ENCODE measurements around the gene PLET1. TPM values are rescaled to one million over a fixed set of nuclear protein-coding genes. Genes with fewer than 3 reads are reported as not detected.

The PLET1 gene
- total RNA-seq, 1 experiment from 2014 or later = not detected

GRCh38 chr11:112285841-112286311 is 25.2 kb upstream of the PLET1 start:
- no peak overlapping the region for H3K27ac ChIP-seq (ENCODE audit: insufficient read length, low read depth, low read length)
- no peak overlapping the region for H3K14ac ChIP-seq (ENCODE audit: insufficient read depth, low read length)
- H3K79me1 ChIP-seq (ENCODE audit: insufficient read depth, low read depth, low read length, poor library complexity, severe bottlenecking) = no peaks in the 10 kb centered on the region
- no peak overlapping the region for H2BK20ac ChIP-seq (ENCODE audit: low read depth, low read length, poor library complexity, severe bottlenecking)
- no peak overlapping the region for H2BK5ac ChIP-seq (ENCODE audit: insufficient read length, low read length)
- Mint-ChIP-seq H3K4me1 (peaks cover 13 to 16% of the 10 kb centered on the region in 2 experiments), H3K4me3 (no peak overlapping the region), H3K9me3 (no peaks in the 10 kb centered on the region), H3K27me3 (ENCODE audit: low read depth) (peaks cover 20% of the 10 kb centered on the region), H3K27ac (peak overlapping the region in 1 of 3 experiments; percentile 69; a peak in 1 of 7 replicates), H3K36me3 (ENCODE audit: insufficient read depth in 1 of 3, low read depth in 3 of 3) (no peaks in the 10 kb centered on the region)
- no peaks in the 10 kb centered on the region for H4K20me1 ChIP-seq (ENCODE audit: control insufficient read depth, insufficient read depth, insufficient read length)
- WGBS (ENCODE audit: extremely low coverage, insufficient read length, low lambda C conversion rate) = no CpG with 5 or more reads among the region's 6 CpGs
- no peaks in the 10 kb centered on the region for H3K79me2 ChIP-seq (ENCODE audit: insufficient read depth, low read length)
- no peak overlapping the region for H3K18ac ChIP-seq (ENCODE audit: insufficient read length, low read depth, low read length)
- H2BK120ac ChIP-seq (ENCODE audit: low read depth, low read length, poor library complexity, severe bottlenecking) = no peak overlapping the region
- no peak overlapping the region for H3K4me2 ChIP-seq (ENCODE audit: insufficient read depth, insufficient read length, low read length)
- H2AK5ac ChIP-seq (ENCODE audit: insufficient read length, low read length) = no peak overlapping the region
- no peak overlapping the region for H3K4ac ChIP-seq (ENCODE audit: low read depth, low read length)
- H3K9me3 ChIP-seq (ENCODE audit: control insufficient read depth, low read depth, low read length) = no peaks in the 10 kb centered on the region
- H4K91ac ChIP-seq (ENCODE audit: insufficient read length, low read depth, low read length) = no peak overlapping the region
- no peak overlapping the region for H3K56ac ChIP-seq (ENCODE audit: insufficient read length, low read depth, low read length)
- H3K23ac ChIP-seq (ENCODE audit: insufficient read length, low read depth, low read length) = no peak overlapping the region
- TF ChIP-seq, protein P1, sequence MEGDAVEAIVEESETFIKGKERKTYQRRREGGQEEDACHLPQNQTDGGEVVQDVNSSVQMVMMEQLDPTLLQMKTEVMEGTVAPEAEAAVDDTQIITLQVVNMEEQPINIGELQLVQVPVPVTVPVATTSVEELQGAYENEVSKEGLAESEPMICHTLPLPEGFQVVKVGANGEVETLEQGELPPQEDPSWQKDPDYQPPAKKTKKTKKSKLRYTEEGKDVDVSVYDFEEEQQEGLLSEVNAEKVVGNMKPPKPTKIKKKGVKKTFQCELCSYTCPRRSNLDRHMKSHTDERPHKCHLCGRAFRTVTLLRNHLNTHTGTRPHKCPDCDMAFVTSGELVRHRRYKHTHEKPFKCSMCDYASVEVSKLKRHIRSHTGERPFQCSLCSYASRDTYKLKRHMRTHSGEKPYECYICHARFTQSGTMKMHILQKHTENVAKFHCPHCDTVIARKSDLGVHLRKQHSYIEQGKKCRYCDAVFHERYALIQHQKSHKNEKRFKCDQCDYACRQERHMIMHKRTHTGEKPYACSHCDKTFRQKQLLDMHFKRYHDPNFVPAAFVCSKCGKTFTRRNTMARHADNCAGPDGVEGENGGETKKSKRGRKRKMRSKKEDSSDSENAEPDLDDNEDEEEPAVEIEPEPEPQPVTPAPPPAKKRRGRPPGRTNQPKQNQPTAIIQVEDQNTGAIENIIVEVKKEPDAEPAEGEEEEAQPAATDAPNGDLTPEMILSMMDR (conservative IDR thresholded peaks at IDR 0.05) = no peak
- no peak overlapping the region for H2BK12ac ChIP-seq (ENCODE audit: insufficient read length, low read depth, low read length)
- no peaks in the 10 kb centered on the region; the same call in 1 of the 2 replicates for H3K27me3 ChIP-seq (ENCODE audit: insufficient read depth, low read length)
- H2AFZ ChIP-seq (ENCODE audit: low read length) = no peak overlapping the region
- no peak overlapping the region for H3K9ac ChIP-seq (ENCODE audit: extremely low read depth, insufficient read length, low read length)
- H3K23me2 ChIP-seq (ENCODE audit: insufficient read length, low read depth, low read length, poor library complexity, severe bottlenecking) = peaks cover 3% of the 10 kb centered on the region
- H3K4me1 ChIP-seq (ENCODE audit: insufficient read depth, low read length) = no peaks in the 10 kb centered on the region
- H3T11ph ChIP-seq (ENCODE audit: low read length) = no peak overlapping the region
- H4K5ac ChIP-seq (ENCODE audit: insufficient read length, low read depth, low read length) = no peak overlapping the region
- no peak overlapping the region for H2BK15ac ChIP-seq (ENCODE audit: low read depth, low read length)
- no peak for DNase-seq
- no peak overlapping the region for H4K8ac ChIP-seq (replicated peaks; ENCODE audit: insufficient read length, low read depth, low read length)
